Panc1 (cell line): Measurements from ENCODE around the gene IL16. TPM values are rescaled to one million over a fixed set of nuclear protein-coding genes. Genes with fewer than 3 reads are reported as not detected.

Source experiments
- ATAC-seq: fragments of 200-7000 bp; cut with Tn5 transposase; 2 replicates; pipeline ENCODE4 v1.9.1; 2020; ENCODE audit warnings: mild to moderate bottlenecking, moderate library complexity
- BruUV-seq: library from RNA; stranded (reverse); fragments of 400-500 nt; replicated peaks from 2 replicates; lab custom pipeline; 2021; lab: Mats Ljungman, UMichigan
- CTCF ChIA-PET: fragments of 300-600 bp; sonication (Branson Sonifier 250); formaldehyde crosslinking; loops from one replicate; lab custom pipeline; 2022; ENCODE audit warnings: antibody characterized with exemption; lab: Charles Lee
- POLR2A ChIA-PET: fragments of 300-600 bp; sonication (Branson Sonifier 250); formaldehyde crosslinking; loops from one replicate; lab custom pipeline; 2022; ENCODE audit warnings: antibody characterized with exemption; lab: Charles Lee
- DNase-seq: peaks from one replicate; pipeline ENCODE4 v3.0.0-alpha.2; 2010; ENCODE audit warnings: low read depth, low spot score
- H3K27ac ChIP-seq: 2 replicates; pipeline ENCODE4 v1.5.1; 2011; ENCODE audit warnings: mild to moderate bottlenecking, low read length, inconsistent platforms
- H3K27me3 ChIP-seq: fragments of 200-500 bp; sonication (Bioruptor generic); 2 replicates; pipeline ENCODE4 v1.6.0; 2014; ENCODE audit warnings: low read length, inconsistent platforms; ENCODE audit not compliant: control insufficient read depth, insufficient read depth
- H3K36me3 ChIP-seq: fragments of 200-500 bp; sonication (Bioruptor generic); 2 replicates; pipeline ENCODE4 v1.5.1; 2014; ENCODE audit warnings: inconsistent platforms, mild to moderate bottlenecking, low read length, moderate library complexity; ENCODE audit not compliant: control insufficient read depth, insufficient read depth
- H3K4me1 ChIP-seq: 2 replicates; pipeline ENCODE4 v1.5.1; 2011; ENCODE audit warnings: inconsistent platforms, mild to moderate bottlenecking, low read length, moderate library complexity; ENCODE audit not compliant: control insufficient read depth, insufficient read depth
- H3K4me3 ChIP-seq, 2 experiments: 2 replicates each; pipeline ENCODE4 v1.5.1; 2011 to 2012; ENCODE audit warnings: low read depth in 2 of 2, low read length in 2 of 2, mild to moderate bottlenecking in 2 of 2, inconsistent platforms in 1 of 2, moderate library complexity in 1 of 2
- H3K9me3 ChIP-seq: fragments of 200-500 bp; sonication (Bioruptor generic); 2 replicates; pipeline ENCODE4 v1.5.1; 2014; ENCODE audit warnings: low read depth, mild to moderate bottlenecking, inconsistent platforms, low read length, moderate library complexity; ENCODE audit not compliant: control insufficient read depth, insufficient read depth
- POLR2AphosphoS5 ChIP-seq: IDR thresholded peaks from 2 replicates; pipeline ENCODE4 v1.6.1; 2012; ENCODE audit warnings: mild to moderate bottlenecking, low read depth, low read length, moderate library complexity
- SIN3A ChIP-seq: IDR thresholded peaks from 2 replicates; pipeline ENCODE4 v1.6.1; 2012; ENCODE audit warnings: low read depth, mild to moderate bottlenecking, low read length, moderate library complexity, borderline replicate concordance; ENCODE audit not compliant: insufficient read depth
- TCF7L2 ChIP-seq: IDR thresholded peaks from 2 replicates; pipeline ENCODE4 v1.6.1; 2011; ENCODE audit warnings: mild to moderate bottlenecking, low read depth, low read length, inconsistent platforms
- in situ Hi-C: cut with HindIII; loops from 2 replicates; pipeline ENCODE4 v1.10.0; 2016; ENCODE audit warnings: low sequenced_read_pairs, low pct_unique_long_range_greater_than_20kb
- intact Hi-C: fragments of 100-400 bp; cut with micrococcal nuclease; formaldehyde crosslinking; loops from one replicate; pipeline ENCODE4 v1.10.0; 2022; ENCODE audit not compliant: unreplicated experiment
- total RNA-seq: library from RNA; stranded (reverse); gene quantifications from one replicate; pipeline ENCODE4 v1.2.1, GENCODE V29; 2021; ENCODE audit not compliant: unreplicated experiment
- TF ChIP-seq, protein P1 (sequence below): fragments of 450-650 bp; IDR thresholded peaks from 2 replicates; pipeline ENCODE4 v1.5.1; 2017; ENCODE audit warnings: mild to moderate bottlenecking
- TF ChIP-seq, protein P2 (sequence below), 2 experiments: IDR thresholded peaks; 2 replicates each; pipeline ENCODE4 v1.6.1; 2011 to 2012; ENCODE audit warnings: low read depth in 2 of 2, control low read depth in 1 of 2, low read length in 1 of 2, mild to moderate bottlenecking in 1 of 2, moderate library complexity in 1 of 2; ENCODE audit not compliant: insufficient read depth in 1 of 2

The IL16 gene
- total RNA-seq, 1 experiment from 2014 or later: 1.0 TPM

DNA sequence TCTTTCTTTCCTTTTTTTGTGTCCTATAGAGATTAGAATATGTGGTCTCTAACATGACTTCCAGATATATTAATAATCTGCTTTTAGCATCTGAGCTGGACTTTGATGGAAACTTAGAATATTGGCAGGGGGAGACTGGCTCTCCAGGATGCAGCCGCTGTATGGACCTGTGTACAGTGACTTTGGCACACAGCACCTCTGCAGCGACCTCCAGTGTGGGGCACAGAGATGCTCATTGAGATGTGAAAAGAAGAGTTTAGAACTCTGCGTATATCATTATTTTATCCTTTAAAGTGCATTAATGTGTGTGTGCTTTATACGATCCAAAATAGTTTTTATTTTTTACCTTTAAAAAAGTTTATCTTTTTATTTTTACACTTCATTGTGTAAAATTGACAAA lies 44.3 kb upstream of the IL16 start:
- no peaks in the 10 kb centered on the region for H3K9me3 ChIP-seq
- in situ Hi-C loops: no loop called here
- no peaks in the 10 kb centered on the region for H3K4me1 ChIP-seq
- ATAC-seq: 0 out of 2 replicates have a peak, but pooled peaks have one; percentile 48
- H3K27ac ChIP-seq: no peak overlapping the region
- TF ChIP-seq, protein P1, sequence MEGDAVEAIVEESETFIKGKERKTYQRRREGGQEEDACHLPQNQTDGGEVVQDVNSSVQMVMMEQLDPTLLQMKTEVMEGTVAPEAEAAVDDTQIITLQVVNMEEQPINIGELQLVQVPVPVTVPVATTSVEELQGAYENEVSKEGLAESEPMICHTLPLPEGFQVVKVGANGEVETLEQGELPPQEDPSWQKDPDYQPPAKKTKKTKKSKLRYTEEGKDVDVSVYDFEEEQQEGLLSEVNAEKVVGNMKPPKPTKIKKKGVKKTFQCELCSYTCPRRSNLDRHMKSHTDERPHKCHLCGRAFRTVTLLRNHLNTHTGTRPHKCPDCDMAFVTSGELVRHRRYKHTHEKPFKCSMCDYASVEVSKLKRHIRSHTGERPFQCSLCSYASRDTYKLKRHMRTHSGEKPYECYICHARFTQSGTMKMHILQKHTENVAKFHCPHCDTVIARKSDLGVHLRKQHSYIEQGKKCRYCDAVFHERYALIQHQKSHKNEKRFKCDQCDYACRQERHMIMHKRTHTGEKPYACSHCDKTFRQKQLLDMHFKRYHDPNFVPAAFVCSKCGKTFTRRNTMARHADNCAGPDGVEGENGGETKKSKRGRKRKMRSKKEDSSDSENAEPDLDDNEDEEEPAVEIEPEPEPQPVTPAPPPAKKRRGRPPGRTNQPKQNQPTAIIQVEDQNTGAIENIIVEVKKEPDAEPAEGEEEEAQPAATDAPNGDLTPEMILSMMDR: peak; percentile 19; the same call in 1 of the 2 replicates
- TF ChIP-seq POLR2AphosphoS5: no peak
- no peak for TF ChIP-seq TCF7L2
- no peak for TF ChIP-seq SIN3A
- H3K36me3 ChIP-seq: no peaks in the 10 kb centered on the region
- no peak overlapping the region for H3K4me3 ChIP-seq
- POLR2A ChIA-PET: interaction anchor here (0.7 kb wide), 1 partner anchor 275 kb away, joined by 3 read pairs; no protein-coding TSS in a partner anchor
- intact Hi-C loops: no loop called here
- no peak for DNase-seq
- no peaks in the 10 kb centered on the region for H3K27me3 ChIP-seq
- BruUV-seq: no TSS peak
- CTCF ChIA-PET: no interaction called here

DNA sequence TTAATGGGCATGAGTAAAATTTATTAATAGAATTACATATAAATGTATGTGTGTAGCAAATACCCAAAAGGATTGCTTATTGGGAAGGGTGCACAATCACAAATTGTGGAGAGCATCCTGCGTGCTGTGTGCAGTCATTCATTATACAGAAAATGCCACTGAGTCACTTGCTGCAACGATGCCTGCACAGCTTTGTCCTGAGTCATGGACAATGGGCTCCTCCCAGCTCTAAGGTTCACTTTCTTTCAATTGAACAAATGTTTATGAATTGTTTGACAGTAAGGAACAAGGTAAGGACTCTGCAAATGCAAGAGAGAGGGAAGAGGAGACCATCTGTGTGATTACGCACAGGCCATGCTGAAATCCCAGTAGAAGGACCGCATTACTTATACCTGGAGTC lies 43.9 kb upstream of the IL16 start:
- CTCF ChIA-PET: no interaction called here
- DNase-seq (no peak), ATAC-seq (no peak)
- TF ChIP-seq, protein P2, sequence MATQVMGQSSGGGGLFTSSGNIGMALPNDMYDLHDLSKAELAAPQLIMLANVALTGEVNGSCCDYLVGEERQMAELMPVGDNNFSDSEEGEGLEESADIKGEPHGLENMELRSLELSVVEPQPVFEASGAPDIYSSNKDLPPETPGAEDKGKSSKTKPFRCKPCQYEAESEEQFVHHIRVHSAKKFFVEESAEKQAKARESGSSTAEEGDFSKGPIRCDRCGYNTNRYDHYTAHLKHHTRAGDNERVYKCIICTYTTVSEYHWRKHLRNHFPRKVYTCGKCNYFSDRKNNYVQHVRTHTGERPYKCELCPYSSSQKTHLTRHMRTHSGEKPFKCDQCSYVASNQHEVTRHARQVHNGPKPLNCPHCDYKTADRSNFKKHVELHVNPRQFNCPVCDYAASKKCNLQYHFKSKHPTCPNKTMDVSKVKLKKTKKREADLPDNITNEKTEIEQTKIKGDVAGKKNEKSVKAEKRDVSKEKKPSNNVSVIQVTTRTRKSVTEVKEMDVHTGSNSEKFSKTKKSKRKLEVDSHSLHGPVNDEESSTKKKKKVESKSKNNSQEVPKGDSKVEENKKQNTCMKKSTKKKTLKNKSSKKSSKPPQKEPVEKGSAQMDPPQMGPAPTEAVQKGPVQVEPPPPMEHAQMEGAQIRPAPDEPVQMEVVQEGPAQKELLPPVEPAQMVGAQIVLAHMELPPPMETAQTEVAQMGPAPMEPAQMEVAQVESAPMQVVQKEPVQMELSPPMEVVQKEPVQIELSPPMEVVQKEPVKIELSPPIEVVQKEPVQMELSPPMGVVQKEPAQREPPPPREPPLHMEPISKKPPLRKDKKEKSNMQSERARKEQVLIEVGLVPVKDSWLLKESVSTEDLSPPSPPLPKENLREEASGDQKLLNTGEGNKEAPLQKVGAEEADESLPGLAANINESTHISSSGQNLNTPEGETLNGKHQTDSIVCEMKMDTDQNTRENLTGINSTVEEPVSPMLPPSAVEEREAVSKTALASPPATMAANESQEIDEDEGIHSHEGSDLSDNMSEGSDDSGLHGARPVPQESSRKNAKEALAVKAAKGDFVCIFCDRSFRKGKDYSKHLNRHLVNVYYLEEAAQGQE (IDR thresholded peaks at IDR 0.05; ENCODE audit: insufficient read depth in 1 of 2, low read depth in 2 of 2, low read length in 1 of 2): no peak
- TF ChIP-seq, protein P1: no peak; the same call in 1 of the 2 replicates
- no peak for TF ChIP-seq POLR2AphosphoS5
- no peaks in the 10 kb centered on the region for H3K36me3 ChIP-seq
- no peaks in the 10 kb centered on the region for H3K4me1 ChIP-seq
- H3K9me3 ChIP-seq: no peaks in the 10 kb centered on the region
- BruUV-seq: no TSS peak
- no peaks in the 10 kb centered on the region for H3K27me3 ChIP-seq
- in situ Hi-C loops (no loop called here), intact Hi-C loops (no loop called here)
- POLR2A ChIA-PET: no interaction called here
- no peak overlapping the region for H3K4me3 ChIP-seq
- H3K27ac ChIP-seq: no peak overlapping the region
